OCI-LY7 (cell line): ENCODE results near the gene C18orf32. TPM values are rescaled to one million over a fixed set of nuclear protein-coding genes. Genes with fewer than 3 reads are reported as not detected.

ENCODE experiments used
- BruUV-seq: library from RNA; stranded (reverse); fragments of 400-500 nt; replicated peaks from 2 replicates; lab custom pipeline; 2021; lab: Mats Ljungman, UMichigan
- CTCF ChIA-PET: fragments of 300-600 bp; sonication (Branson Sonifier 250); formaldehyde crosslinking; loops from one replicate; lab custom pipeline; 2022; ENCODE audit warnings: antibody characterized with exemption; ENCODE audit not compliant: unreplicated experiment; lab: Charles Lee
- POLR2A ChIA-PET: fragments of 300-600 bp; sonication (Branson Sonifier 250); formaldehyde crosslinking; loops from one replicate; lab custom pipeline; 2022; ENCODE audit warnings: antibody characterized with exemption; lab: Charles Lee
- DNase-seq: peaks from one replicate; pipeline ENCODE4 v3.0.0-alpha.2; 2015; ENCODE audit warnings: low spot score
- H2AFZ ChIP-seq: fragments of 200-600 bp; sonication (generic), shearing (Covaris generic); 2 replicates; pipeline ENCODE4 v1.6.1; 2014; ENCODE audit warnings: mild to moderate bottlenecking, antibody characterized with exemption, low read length, moderate library complexity
- H3K27ac ChIP-seq: fragments of 200-600 bp; sonication (generic); 2 replicates; pipeline ENCODE4 v1.5.1; 2014; ENCODE audit warnings: mixed run types, low read depth, mild to moderate bottlenecking, moderate library complexity, low read length, inconsistent platforms; ENCODE audit not compliant: poor library complexity, severe bottlenecking
- H3K36me3 ChIP-seq: fragments of 200-600 bp; sonication (generic); 2 replicates; pipeline ENCODE4 v1.6.1; 2014; ENCODE audit warnings: mild to moderate bottlenecking, antibody characterized with exemption, low read length, moderate library complexity, mixed read lengths; ENCODE audit not compliant: insufficient read depth
- H3K4me1 ChIP-seq: fragments of 200-600 bp; sonication (generic); 2 replicates; pipeline ENCODE4 v1.5.1; 2014; ENCODE audit warnings: mild to moderate bottlenecking, low read length; ENCODE audit not compliant: insufficient read depth, poor library complexity, severe bottlenecking
- H3K4me2 ChIP-seq: fragments of 200-600 bp; sonication (generic); 2 replicates; pipeline ENCODE4 v1.6.1; 2014; ENCODE audit warnings: mild to moderate bottlenecking, low read length
- H3K4me3 ChIP-seq: fragments of 200-600 bp; sonication (generic); 2 replicates; pipeline ENCODE4 v1.5.1; 2014; ENCODE audit warnings: mild to moderate bottlenecking, low read depth, low read length; ENCODE audit not compliant: poor library complexity, severe bottlenecking
- H3K79me2 ChIP-seq: fragments of 200-600 bp; sonication (generic); 2 replicates; pipeline ENCODE4 v1.6.1; 2016; ENCODE audit warnings: low read depth, mild to moderate bottlenecking, low read length, moderate library complexity, mixed read lengths; ENCODE audit not compliant: insufficient read depth
- H3K9me2 ChIP-seq: fragments of 200-600 bp; sonication (generic); 2 replicates; pipeline ENCODE4 v1.6.1; 2016; ENCODE audit warnings: mild to moderate bottlenecking, low read length, mixed read lengths; ENCODE audit not compliant: insufficient read depth
- H3K9me3 ChIP-seq: fragments of 200-600 bp; sonication (generic); 2 replicates; pipeline ENCODE4 v1.6.1; 2014; ENCODE audit warnings: mild to moderate bottlenecking, mixed run types, low read length, mixed read lengths
- H4K20me1 ChIP-seq: fragments of 200-600 bp; sonication (generic); 2 replicates; pipeline ENCODE4 v1.6.1; 2014; ENCODE audit warnings: mild to moderate bottlenecking, antibody characterized with exemption, low read length, moderate library complexity, mixed read lengths; ENCODE audit not compliant: insufficient read depth
- EZH2phosphoT487 ChIP-seq: fragments of 200-600 bp; sonication (generic); IDR thresholded peaks from 2 replicates; pipeline ENCODE4 v1.6.1; 2018; ENCODE audit warnings: low read depth, borderline replicate concordance, mild to moderate bottlenecking, mixed run types, antibody characterized with exemption, low read length, moderate library complexity, mixed read lengths
- intact Hi-C: fragments of 100-400 bp; cut with micrococcal nuclease; formaldehyde crosslinking; loops from one replicate; pipeline ENCODE4 v1.10.0; 2022; ENCODE audit not compliant: unreplicated experiment
- total RNA-seq, 2 experiments: library from RNA; depleted of rRNA in 1 of 2; stranded (reverse); fragments of >200 nt in 1 of 2; shearing (Covaris generic) in 1 of 2; gene quantifications; 2 replicates each; pipeline ENCODE4 v1.2.3, GENCODE V29; 2014 to 2022
- TF ChIP-seq, protein P1 (sequence below): fragments of 200-600 bp; sonication (generic); conservative IDR thresholded peaks from 2 replicates; pipeline ENCODE4 v1.5.1; 2014; ENCODE audit warnings: mild to moderate bottlenecking, antibody characterized with exemption, low read length, moderate library complexity, mixed read lengths

C18orf32 gene
- total RNA-seq, 2 experiments from 2014 or later = 6.8 to 11.1 TPM

DNA sequence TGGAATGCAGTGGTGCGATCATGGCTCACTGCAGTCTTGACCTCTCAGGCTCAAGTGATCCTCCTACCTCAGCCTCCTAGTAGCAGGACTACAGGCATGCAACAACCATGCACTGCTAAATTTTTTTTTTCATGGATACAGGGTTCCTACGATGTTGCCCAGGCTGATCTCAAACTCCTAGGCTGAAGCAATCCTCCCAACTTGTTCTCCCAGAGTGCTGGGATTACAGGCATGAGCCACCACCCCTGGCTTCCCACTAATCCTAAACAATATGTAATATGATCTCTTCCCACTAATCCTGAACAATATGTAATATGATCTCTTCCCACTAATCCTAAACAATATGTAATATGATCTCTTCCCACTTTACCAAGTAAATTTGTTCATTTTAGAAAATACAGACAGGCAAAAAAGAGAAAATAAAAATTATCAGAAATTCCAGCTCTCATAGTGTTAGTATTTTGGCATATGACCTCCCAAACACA, 33.7 kb upstream of the C18orf32 start:
- no peak overlapping the region for H3K4me3 ChIP-seq
- POLR2A ChIA-PET = no interaction called here

DNA sequence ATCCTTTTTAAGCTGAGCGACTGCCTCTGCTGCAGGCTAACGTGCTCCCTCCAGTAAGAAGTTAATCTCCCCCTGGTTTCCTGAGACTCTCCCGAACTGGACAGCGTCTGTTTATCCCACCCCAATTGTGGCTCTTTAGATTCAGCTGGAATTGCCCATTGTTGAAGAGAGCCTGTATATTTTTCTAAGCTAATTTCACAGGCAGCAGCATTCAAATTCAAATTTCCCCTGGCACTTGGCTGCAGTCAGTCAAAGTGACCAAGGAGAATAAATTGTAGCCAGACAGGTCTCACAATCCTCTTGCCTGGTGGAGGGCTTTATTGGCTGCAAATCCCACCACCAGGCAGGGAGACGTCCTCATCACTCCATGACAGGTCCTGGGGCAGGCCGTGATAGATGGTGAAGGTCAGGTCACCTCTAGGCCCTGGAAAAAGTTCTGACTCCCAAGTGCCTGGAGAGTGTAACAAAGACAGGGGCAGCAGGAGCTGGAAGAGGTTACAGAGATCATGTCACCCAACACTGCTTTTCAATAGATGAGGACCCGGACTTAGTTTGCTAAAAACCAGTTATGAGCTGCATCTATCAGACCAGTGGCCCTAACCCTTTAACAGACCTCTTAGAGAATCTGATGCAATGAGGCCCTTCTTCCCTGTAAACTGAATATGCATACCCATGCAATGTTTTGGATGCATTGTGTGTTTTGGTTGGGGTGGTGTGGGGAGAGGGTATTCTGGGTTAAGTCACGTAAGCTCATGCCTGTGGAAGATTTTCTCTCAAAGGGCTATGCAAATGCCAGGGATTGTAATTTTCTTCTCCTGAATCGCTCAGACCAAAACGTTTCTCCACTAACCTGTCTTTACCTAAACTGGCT, 32.3 kb upstream of the C18orf32 start:
- POLR2A ChIA-PET = no interaction called here
- H3K9me2 ChIP-seq = no peaks in the 10 kb centered on the region
- H3K27ac ChIP-seq = no peak overlapping the region
- intact Hi-C loops = no loop called here
- no peak overlapping the region for H3K4me3 ChIP-seq
- no peaks in the 10 kb centered on the region for H3K9me3 ChIP-seq
- no peaks in the 10 kb centered on the region for H3K79me2 ChIP-seq
- H2AFZ ChIP-seq = no peak overlapping the region
- CTCF ChIA-PET = no interaction called here
- no peaks in the 10 kb centered on the region for H4K20me1 ChIP-seq
- no peaks in the 10 kb centered on the region for H3K4me1 ChIP-seq
- BruUV-seq = no TSS peak
- H3K4me2 ChIP-seq = no peak overlapping the region
- TF ChIP-seq, protein P1, sequence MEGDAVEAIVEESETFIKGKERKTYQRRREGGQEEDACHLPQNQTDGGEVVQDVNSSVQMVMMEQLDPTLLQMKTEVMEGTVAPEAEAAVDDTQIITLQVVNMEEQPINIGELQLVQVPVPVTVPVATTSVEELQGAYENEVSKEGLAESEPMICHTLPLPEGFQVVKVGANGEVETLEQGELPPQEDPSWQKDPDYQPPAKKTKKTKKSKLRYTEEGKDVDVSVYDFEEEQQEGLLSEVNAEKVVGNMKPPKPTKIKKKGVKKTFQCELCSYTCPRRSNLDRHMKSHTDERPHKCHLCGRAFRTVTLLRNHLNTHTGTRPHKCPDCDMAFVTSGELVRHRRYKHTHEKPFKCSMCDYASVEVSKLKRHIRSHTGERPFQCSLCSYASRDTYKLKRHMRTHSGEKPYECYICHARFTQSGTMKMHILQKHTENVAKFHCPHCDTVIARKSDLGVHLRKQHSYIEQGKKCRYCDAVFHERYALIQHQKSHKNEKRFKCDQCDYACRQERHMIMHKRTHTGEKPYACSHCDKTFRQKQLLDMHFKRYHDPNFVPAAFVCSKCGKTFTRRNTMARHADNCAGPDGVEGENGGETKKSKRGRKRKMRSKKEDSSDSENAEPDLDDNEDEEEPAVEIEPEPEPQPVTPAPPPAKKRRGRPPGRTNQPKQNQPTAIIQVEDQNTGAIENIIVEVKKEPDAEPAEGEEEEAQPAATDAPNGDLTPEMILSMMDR = no peak
- TF ChIP-seq EZH2phosphoT487 = no peak
- DNase-seq = no peak
- H3K36me3 ChIP-seq = no peaks in the 10 kb centered on the region

More for the DNA sequence above, 33.7 kb upstream of the C18orf32 start:
- CTCF ChIA-PET = no interaction called here
- H3K4me2 ChIP-seq = no peak overlapping the region
- no peaks in the 10 kb centered on the region for H3K9me2 ChIP-seq
- H4K20me1 ChIP-seq = no peaks in the 10 kb centered on the region
- H3K27ac ChIP-seq = no peak overlapping the region
- no TSS peak for BruUV-seq
- H3K4me1 ChIP-seq = no peaks in the 10 kb centered on the region
- no peak for DNase-seq
- H3K9me3 ChIP-seq = no peaks in the 10 kb centered on the region
- TF ChIP-seq EZH2phosphoT487 = no peak
- TF ChIP-seq, protein P1 = no peak
- intact Hi-C loops = no loop called here
- no peaks in the 10 kb centered on the region for H3K79me2 ChIP-seq
- H3K36me3 ChIP-seq = no peaks in the 10 kb centered on the region
- no peak overlapping the region for H2AFZ ChIP-seq

DNA sequence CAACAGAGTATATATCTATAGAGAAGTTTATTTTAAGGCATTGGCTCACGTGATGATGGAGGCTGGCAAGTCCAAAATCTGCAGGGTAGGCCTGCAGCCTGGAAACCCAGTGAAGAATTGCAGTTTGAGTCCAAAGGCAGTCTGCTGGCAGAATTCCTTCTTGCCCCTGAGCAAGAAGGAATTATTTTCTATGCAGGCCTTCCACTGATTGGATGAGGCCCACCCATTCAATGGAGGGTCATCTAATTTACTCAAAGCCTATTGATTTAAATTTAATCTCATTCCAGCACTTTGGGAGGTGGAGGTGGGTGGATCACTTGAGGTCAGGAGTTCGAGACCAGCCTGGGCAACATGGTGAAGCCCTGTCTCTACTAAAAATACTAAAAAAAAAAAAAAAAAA, 30.4 kb upstream of the C18orf32 start:
- POLR2A ChIA-PET = no interaction called here
- no peaks in the 10 kb centered on the region for H3K79me2 ChIP-seq
- no peaks in the 10 kb centered on the region for H3K4me1 ChIP-seq
- H3K4me3 ChIP-seq = no peak overlapping the region
- H3K36me3 ChIP-seq = no peaks in the 10 kb centered on the region
- DNase-seq = no peak
- H3K27ac ChIP-seq = no peak overlapping the region
- no peak overlapping the region for H2AFZ ChIP-seq
- no peaks in the 10 kb centered on the region for H4K20me1 ChIP-seq
- no TSS peak for BruUV-seq
- no peaks in the 10 kb centered on the region for H3K9me3 ChIP-seq
- CTCF ChIA-PET = no interaction called here
- TF ChIP-seq, protein P1 = no peak
- TF ChIP-seq EZH2phosphoT487 = no peak
- H3K4me2 ChIP-seq = no peak overlapping the region
- H3K9me2 ChIP-seq = no peaks in the 10 kb centered on the region
- intact Hi-C loops = no loop called here
